Medulla oblongata (tissue), 1 donor: Measurements from ENCODE around the gene CHST8.

ENCODE experiments used
- DNase-seq: peaks from one replicate; pipeline ENCODE4 v3.0.0-alpha.2; 2015; ENCODE audit errors: extremely low spot score

Gene CHST8

DNA sequence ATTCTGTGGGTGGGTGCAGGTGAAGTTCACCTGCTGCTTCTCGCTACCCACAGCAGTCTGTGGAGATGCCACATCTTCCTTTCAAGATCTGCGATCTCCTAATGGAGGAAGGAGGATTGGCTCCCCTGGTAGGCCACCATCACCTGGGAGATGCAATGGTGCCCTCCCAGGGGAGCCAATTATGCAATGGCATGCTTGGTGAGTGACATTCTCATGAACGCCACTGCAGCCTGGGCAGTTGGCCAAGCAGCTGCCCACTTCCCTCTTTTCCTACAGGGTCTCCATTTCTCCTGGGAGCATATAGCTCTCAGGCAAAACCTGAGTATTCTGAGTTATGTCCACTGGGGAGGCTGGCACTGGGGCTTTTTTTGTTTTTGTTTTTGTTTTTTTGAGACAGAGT lies 91.4 kb downstream of the CHST8 start:
- no peak for DNase-seq

DNA sequence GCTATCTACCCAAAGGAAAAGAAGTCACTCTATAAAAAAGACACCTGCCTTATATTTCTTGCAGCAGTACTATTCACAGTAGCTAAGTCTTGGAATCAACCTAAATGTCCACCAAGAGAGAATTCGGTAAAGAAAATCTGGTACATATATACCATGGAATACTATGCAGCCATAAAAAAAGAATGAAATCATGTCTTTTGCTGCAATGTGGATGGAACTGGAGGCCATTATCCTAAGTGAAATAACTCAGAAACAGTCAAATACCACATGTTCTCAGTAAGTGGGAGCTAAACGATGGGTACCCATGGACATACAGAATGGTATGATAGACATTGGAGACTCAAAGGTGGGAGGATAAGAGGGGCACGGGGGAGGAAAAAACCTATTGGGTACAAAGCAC lies 92.4 kb downstream of the CHST8 start:
- no peak for DNase-seq

DNA sequence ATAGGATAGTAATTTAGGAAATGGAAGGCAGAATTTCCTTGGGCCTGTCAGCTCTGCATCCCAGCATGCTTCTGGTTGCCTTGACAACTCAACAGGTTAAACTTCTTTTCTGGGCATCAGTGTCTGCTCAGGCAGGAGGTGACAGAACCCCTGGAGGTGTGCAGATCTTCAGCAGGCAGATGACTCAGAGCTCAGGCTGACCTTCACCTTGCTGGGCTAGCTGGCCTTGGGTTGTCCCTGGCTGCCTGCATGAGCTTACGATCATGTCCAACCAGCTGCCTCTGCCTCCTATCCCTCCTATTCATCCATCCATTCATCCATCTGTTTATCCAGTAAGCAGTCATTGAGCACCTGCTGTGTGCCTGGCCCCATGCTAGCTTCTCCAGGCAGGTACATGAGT lies 93.7 kb downstream of the CHST8 start:
- DNase-seq, result no peak

DNA sequence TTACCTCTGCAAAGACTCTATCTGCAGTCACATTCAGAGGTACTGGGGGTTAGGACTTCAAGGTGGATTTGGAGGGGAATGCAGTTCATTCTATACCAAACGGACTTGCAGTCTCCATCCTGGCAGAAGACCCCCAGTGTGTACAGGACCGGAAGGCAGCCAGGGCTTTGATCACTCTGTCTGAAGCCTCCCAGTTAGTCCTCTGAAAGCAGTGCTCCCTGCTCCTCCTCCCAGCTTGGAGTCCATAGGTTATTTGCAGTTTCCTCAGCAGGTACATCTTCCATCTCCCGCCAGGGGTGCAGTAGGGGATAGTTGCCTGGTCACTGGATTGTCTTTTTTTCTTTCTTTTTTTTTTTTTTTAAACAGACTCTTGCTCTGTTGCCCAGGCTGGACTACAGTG lies 96.1 kb downstream of the CHST8 start:
- no peak for DNase-seq

DNA sequence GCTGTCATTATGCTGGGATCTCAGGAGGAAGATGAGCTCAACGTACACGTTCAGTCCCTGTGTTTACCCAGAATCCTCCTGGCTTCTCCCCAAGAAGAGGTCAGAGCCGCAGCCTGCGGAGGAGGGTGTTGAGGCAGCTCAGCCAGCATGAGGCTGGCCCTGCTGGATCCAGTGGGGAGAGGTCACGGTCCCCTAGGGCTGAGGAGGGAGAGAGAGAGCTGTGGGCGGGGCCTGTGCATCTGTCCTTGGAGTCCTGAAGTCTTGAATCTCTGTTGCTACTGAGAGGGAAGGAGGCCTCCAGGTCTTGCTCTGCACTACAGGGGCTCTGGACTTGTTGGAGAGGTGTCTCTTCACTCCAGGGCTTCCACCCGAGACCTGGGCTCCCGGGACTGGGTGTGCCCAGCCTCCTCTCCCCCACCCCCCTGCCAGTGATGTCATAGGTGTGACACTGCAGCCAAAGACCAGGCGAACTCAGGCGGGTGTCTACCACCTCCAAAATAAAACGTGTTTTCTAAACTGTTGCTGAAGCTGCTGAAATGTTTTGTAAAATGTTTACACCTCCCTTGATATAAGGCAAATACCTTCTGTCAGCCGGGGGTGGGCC lies 97.0 kb downstream of the CHST8 start:
- DNase-seq, result no peak

DNA sequence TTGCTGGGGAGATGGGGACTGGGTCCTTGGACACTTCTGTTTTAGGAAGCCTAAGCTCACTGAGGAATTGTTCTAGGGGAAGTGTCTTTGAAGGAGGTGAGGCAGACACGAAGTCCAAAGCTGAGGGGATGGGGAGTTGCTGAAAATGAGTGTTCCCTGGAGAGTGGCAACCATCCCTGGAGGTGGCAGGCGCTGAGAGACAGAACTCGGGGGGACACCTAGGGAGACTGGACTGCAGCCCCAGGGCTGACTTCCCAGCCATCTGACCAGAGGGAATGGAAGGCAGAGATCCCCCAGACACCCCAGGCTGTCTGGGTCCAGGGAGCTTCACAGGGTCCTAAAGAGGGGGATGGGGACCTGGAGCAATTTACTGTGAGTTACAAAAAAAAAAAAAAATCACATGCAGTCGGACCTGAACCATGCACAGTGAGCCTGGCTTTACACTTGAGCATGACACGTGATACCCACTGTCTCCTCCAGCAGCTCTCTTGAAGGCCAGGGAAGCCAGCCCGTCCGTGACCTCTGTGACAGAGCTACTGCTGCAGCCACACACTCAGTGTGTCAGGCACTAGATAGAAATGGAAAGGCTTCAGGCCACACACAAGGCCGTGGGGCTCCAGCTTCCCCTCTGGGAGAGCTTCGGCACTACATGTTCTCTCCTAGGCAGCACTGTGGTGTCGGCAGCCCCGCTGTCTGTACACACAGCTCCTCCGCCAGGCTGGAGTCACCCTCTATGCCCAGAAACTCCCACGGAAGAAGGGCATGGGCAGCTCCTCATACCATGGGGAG lies 97.8 kb downstream of the CHST8 start:
- no peak for DNase-seq

DNA sequence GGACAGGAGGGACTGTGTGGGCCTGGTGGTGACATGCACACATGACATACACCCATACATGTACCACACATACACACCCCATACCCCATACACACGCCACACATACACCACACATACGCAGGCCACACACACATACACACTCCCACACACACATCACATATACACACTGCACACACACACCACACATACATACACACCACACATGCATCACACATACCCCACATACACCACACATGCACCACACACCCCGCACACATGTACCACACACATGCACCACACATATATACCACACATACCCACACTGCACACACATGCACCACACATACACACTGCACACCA lies 98.4 kb downstream of the CHST8 start:
- no peak for DNase-seq

DNA sequence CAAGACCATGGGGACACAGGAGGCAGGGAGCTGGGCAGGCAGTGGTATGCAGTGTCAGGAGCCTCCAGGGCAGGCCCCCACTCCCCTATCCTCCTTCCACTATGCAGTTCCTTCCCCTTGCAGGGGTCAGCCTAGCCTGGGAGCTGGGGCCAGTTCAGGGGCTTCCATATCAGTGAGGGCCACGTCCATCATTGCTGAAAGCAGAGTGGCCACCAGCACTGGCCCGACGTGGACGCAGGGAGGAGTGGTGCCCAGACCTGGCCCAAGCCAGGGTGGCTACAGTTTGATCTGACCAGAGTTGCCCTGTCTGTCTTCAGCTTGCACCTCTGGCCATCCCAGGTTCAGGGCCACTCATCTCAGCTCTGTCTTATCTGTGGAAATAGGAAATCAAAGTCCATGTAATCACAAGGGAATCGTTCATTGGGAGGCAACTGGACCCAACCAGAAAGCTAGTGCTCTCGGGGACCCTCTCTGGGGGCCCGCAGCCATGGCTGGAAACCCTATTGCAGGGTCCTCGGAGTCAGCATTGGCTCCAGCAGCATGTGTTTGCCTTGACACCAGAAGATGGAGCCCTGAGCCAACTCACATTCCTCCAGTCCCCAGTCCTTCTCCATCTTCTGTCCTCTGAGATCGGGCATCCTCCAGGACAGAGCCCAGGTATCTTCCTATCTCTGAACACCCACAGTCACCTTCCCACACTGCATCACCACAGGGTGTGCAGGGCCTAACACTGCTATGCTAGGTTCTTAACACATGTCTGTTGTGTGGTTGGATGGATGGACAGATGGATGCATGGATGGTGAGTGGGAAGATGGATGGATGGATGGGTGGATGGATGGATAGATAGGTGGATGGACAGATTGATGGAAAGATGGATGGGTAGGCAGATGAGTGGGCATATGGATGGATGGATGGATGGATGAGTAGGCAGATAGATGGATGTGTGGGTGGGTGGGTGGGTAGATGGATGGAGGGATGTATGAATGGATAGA lies 99.2 kb downstream of the CHST8 start:
- DNase-seq, result no peak

DNA sequence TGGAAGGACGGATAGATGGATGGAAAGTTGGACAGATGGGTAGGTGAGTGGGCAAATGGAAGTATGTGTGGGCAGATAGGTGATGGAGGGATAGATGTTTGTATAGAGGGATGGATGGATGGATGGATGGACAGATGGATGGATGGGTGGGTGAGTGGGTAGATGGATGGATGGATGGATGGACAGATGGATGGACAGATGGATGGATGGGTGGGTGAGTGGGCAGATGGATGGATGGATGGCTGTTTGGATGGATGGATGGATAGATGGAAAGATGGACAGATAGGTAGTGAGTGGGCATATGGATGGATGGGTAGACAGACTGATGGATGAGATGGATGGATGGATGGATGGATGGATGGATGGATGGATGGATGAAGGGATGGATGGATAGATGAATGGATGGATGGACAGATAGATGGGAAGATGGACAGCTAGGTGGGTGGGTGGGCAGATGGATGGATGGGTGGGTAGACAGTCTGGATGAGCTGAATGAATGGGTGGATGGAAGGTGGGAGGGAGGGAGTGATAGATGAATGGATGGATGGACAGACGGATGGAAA lies 100.1 kb downstream of the CHST8 start:
- DNase-seq, result no peak

DNA sequence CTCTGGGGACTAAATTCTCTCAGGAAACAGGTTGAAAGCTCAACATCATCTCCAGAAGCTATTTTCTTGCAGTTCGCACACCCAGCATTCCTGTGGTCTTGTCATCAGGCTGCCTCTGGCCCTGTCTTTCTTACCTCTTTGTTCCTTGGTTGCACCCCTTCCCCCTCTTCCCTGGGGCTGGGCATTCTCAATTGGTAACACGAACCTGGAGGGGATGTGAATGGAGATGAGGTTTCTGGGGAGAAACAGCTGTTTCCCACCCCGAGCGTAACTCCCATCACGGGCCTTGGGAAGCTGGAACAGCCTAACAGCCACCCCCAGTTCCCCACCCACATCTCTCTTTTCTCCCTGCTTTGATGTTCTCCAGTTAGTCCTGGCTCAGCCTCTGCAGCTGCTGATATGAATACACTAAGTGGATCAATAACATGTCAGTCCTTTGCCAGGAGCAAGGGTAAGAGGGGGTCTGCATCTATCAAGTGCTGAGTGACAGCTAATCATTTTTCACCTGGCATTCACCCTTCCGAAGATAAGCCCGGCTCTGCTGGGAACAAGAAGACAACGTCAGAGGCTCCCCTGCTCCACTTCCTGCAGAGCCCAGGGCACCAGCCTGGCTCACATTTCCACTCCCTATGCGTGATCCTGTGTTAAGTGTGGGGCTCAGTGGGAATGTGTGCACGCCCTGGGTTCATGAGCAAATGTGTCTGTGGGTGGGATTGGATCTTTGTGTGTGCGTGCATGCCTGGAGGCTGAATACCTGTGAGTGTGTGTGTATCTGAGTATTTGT lies 100.9 kb downstream of the CHST8 start:
- no peak for DNase-seq

DNA sequence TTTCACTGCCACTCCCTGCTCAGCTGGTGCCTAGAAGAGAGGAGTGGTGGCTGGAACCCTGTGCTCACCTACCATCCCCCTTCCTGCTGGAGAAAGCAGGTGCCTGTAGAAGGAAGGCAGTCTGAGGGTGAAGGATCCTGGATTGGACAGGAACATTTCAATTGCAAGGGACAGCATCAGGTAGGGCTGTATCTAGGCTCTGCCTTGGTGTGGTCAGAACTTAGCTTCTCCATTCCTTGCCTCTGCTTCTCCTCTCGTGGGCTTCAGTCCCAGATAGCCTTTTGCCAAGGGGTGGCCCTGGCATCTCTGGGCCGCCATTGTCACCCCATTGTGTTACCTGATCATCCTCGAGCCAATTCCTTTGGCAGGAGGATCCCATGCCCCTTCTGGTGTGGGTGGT lies 101.8 kb downstream of the CHST8 start:
- DNase-seq, result no peak

DNA sequence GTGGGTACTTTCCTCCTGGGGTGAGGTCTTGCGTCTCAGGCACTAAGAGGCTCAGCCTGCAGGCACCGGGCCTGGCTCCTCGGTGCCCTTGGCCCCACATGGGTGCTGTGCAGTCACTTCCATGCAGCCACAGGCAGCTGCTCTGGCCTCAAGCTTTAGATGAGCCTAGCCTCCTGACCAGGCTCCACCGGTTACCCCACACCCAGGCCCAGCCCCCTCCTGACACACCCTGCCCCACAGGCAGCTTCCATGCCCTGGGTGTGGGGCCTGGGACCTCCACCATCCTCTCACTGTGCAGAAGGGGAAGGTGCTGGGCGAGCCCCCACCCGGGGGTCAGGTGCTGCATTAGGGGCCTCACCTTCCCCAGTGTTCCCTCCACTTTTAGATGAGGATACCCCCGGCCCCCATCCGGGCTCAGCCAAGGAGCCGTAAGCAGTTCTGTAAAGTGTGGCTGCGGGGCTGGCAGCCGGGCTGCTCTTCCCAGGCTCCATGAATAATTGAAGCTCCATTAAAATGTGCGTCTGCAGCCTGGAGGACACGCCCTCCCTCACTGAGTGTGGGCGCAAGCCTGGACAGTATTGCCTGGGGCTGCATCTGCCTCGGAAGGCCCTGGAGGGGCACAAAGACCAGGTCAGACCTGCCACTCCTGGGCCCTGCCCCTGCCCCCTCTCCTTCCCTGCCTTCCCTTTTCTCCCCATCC lies 102.4 kb downstream of the CHST8 start:
- DNase-seq, result no peak

DNA sequence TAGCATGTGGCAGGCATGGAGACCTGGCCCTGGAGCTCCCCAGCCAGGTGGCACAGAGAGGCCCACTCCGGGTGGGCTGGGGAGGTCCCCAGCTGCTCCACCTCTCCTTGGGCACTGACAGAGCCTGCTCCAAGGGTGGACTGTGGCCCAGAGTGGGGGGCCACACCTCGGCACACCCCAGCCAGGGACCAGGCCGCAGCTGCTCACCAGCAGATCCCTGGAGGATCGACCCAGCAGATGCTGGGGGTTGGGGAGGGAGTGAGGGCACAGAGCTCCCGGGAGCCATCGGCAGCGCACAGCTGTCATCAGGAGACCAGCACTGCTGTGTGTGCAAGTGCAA lies 102.9 kb downstream of the CHST8 start:
- DNase-seq, result no peak

DNA sequence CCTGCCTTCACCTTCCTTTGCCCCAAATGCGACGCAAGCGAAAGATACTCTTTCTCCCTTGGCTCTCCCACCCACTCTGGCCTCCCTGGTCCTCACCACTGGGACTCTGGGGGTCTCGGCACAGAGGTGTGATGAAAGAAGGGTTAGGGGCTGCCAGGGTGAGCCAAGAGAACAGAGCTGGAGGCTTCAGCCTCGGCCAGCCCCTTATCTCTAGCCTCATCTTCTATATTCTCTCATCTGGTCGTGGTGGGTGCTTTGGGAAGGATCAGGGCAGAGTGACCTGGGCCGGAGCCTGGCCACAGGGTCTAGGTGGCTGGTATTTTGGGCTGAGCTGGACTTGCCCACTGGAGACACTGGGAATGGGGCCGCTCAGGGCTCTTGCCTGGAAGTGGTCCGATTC lies 103.8 kb downstream of the CHST8 start:
- DNase-seq, result no peak

DNA sequence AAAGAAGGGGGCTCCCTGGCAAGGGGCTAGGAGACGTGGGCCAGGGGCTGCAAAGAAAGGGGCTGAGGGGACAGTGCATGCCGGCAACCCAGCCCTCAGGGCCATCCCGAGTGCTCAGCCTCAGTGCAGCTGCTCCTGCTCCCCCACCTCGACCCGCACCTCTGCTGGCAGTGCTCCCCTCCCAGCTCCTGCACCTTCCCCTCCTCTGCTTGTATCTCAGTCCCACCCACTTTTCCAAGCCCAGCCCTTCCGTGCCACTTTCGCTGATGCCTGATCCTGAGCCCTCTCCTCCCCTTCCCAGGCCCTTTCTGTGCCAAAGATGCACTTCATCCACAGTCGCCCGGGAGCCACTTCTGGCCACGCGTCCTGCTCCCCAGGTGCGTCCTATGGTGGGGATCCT lies 105.0 kb downstream of the CHST8 start:
- DNase-seq, result no peak

DNA sequence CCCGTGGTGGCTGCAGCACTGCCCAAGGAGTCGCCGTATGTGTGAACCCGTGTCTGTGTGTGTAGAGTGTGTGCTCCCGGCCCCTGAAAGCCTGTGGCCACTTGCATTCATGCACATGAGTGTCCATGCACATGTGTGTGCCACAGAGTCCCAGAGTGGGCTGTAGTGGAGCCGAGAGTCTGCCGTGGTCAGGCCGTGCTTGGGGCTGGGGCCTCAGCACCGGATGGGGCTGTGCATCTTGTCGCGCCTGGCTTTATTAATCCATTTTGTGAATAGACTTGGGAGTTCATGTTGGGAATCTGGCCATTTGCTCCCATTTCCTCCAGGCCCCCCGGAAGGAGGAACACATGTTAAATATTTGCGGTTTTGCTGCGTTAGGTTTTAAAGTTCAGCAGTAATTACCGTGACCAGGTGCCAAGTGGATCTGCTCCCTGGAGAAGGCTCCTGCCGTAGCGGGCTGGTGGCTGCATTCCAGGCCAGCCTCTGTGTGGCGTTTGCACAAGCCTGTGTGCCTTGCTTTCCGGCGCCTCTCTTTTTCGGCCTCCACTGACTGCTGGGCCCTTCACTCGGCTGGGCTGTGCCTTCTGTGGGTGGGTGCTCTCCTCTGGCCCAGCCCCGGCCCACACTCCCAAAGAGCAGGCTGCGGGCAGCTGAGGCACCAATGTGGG lies 105.7 kb downstream of the CHST8 start:
- DNase-seq, result no peak

DNA sequence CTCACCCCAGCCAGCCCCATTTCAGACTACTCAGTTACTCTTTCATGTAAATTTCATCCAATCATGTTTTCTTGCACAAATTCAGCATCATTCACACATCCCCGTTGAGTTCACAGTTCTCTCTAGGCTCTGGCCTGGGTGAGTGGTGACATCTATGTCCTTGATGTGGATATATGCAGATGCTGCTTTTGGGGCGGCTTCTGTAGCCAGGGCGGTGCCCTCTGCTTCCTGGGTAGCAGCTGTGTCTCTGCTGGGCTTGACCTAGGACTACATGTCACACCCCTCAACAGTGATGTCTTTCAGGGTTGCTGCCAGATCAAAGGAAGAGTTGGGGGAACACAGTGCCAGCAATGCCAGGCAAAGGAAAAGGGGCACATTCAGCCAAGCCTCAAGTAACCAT lies 106.4 kb downstream of the CHST8 start:
- no peak for DNase-seq

DNA sequence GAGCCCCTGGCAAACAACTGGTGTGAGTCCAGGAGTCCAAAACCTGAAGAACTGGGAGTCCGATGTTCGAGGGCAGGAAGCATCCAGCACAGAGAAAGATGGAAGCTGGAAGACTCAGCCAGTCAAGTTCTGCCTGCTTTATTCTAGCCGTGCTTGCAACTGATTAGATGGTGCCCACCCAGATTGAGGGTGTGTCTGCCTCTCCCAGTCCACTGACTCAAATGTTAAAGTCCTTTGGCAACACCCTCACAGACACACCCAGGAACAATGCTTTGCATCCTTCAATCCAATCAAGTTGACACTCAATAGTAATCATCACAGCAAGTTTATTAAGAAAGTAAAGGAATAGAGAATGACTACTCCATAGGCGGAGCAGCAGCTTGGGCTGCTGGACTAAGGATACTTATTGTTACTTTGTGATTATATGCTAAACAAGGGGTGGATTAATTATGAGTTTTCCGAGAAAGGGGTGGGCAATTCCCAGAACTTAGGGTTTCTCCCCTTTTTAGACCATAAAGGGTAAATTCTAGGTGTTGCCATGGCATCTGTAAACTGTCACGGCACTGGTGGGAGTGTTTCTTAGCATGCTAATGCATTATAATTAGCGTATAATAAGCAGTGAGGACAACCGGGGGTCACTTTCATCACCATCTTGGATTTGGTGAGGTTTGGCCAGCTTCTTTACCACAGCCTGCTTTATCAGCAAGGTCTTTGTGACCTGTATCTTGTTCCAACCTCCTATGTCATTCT lies 109.3 kb downstream of the CHST8 start:
- DNase-seq, result no peak

DNA sequence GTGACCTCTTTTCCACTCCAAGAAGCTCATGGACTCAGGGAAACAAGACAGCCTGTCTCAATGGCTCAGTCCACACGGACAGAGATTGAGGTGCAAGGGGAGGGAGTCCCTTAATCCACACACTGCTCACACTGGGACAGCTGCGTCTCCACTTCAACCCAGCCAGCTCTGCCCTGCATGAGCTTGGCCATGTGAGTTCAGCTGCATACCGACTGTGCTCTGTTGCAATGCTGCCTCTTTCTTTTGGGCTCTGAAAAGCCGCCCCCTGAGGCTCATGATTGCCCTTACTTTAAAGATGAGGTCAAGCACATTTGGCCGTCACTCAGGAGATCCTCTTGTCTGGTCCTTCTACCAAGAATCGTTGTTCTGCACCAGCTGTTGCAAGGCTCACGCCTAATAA lies 110.1 kb downstream of the CHST8 start:
- DNase-seq, result no peak

DNA sequence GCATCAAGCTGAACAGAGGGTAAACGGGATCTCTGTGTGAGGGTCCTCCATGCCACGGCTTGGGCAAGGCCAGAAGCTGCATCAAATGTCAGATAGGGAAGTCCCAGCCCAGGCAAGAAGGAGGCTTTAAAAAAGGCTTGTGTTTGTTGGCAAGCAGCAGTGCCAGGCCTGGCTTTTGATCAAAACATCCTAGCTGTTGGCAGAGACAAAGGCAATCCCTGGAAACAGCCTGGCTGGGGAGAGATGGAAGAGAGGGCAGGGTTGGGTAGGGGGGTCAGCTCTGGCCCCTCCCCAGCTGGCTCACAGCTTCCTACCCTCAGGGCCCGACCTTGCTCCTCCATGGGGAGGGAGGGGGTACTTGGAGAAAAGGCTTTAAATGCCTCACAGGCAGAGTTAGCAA lies 113.2 kb downstream of the CHST8 start:
- peak; percentile 72 for DNase-seq
